ENCODE measurements around the gene GADD45GIP1.

GADD45GIP1 gene

DNA sequence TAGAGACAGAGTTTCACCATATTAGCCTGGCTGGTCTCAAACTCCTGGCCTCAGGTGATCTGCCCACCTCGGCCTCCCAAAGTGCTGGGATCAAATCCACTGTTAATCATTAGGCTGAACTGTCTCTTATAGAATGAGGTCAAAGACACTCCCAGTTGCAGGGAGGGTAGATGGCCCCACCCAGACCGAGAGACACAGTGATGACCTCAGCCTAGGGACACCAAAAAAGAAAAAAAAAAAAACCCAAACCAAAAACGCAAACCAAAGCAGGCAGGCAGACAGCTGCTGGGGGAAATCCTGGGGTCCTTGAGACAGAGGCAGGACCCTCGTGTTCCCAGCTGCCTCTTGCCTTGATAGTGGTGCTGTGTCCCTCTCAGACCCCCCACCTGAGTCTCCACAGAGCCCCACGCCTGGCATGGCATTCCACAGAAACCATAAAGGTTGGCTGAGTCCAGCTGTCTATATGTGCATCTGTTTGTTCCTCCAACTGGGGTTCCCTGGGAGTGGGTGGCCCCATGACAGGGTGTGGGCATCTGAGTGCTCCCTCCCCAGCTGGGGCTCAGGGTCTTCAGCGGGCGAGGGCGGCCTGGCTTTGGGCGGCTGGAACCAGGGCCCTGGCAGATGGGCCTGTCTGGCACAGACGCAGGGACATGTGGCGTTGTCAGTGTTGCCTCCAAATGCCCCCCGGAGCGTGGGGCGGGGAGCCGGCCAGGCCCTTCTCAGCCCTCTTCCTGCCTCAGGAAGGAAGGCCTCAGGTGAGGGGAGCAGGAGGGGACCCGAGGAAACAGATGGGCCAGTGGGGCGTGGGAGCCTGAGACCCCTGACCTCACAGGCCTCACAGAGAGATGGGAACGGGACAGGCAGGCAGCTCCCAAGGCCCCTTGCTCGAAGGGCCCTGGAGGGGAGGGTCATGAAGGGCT lies 17.5 kb upstream of the GADD45GIP1 start:
- TF ChIP-seq TAF1 (IDR thresholded peaks at IDR 0.05; ENCODE audit: low read depth) (no peak), NFIC (IDR thresholded peaks at IDR 0.05) (no peak), RAD21 (IDR thresholded peaks at IDR 0.05; ENCODE audit: low read depth) (no peak), TCF12 (IDR thresholded peaks at IDR 0.05; ENCODE audit: low read depth) (no peak), EP300 (IDR thresholded peaks at IDR 0.05; ENCODE audit: borderline replicate concordance) (no peak), ZBTB7A (IDR thresholded peaks at IDR 0.05; ENCODE audit: low read depth) (no peak), FOXM1 (IDR thresholded peaks at IDR 0.05; ENCODE audit: borderline replicate concordance, low read depth) (no peak), CEBPB (IDR thresholded peaks at IDR 0.05) (no peak), EGR1 (IDR thresholded peaks at IDR 0.05) (no peak), TEAD4 (IDR thresholded peaks at IDR 0.05) (no peak), CREB1 (IDR thresholded peaks at IDR 0.05; ENCODE audit: low read depth) (no peak), YY1 (IDR thresholded peaks at IDR 0.05; ENCODE audit: low read depth) (no peak)
- TF ChIP-seq, protein P1, sequence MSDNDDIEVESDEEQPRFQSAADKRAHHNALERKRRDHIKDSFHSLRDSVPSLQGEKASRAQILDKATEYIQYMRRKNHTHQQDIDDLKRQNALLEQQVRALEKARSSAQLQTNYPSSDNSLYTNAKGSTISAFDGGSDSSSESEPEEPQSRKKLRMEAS (IDR thresholded peaks at IDR 0.05) = no peak
- TF ChIP-seq, protein P2, sequence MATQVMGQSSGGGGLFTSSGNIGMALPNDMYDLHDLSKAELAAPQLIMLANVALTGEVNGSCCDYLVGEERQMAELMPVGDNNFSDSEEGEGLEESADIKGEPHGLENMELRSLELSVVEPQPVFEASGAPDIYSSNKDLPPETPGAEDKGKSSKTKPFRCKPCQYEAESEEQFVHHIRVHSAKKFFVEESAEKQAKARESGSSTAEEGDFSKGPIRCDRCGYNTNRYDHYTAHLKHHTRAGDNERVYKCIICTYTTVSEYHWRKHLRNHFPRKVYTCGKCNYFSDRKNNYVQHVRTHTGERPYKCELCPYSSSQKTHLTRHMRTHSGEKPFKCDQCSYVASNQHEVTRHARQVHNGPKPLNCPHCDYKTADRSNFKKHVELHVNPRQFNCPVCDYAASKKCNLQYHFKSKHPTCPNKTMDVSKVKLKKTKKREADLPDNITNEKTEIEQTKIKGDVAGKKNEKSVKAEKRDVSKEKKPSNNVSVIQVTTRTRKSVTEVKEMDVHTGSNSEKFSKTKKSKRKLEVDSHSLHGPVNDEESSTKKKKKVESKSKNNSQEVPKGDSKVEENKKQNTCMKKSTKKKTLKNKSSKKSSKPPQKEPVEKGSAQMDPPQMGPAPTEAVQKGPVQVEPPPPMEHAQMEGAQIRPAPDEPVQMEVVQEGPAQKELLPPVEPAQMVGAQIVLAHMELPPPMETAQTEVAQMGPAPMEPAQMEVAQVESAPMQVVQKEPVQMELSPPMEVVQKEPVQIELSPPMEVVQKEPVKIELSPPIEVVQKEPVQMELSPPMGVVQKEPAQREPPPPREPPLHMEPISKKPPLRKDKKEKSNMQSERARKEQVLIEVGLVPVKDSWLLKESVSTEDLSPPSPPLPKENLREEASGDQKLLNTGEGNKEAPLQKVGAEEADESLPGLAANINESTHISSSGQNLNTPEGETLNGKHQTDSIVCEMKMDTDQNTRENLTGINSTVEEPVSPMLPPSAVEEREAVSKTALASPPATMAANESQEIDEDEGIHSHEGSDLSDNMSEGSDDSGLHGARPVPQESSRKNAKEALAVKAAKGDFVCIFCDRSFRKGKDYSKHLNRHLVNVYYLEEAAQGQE (IDR thresholded peaks at IDR 0.05; ENCODE audit: low read depth) = no peak
- TF ChIP-seq, protein P3, sequence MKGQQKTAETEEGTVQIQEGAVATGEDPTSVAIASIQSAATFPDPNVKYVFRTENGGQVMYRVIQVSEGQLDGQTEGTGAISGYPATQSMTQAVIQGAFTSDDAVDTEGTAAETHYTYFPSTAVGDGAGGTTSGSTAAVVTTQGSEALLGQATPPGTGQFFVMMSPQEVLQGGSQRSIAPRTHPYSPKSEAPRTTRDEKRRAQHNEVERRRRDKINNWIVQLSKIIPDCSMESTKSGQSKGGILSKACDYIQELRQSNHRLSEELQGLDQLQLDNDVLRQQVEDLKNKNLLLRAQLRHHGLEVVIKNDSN (IDR thresholded peaks at IDR 0.05) = no peak

DNA sequence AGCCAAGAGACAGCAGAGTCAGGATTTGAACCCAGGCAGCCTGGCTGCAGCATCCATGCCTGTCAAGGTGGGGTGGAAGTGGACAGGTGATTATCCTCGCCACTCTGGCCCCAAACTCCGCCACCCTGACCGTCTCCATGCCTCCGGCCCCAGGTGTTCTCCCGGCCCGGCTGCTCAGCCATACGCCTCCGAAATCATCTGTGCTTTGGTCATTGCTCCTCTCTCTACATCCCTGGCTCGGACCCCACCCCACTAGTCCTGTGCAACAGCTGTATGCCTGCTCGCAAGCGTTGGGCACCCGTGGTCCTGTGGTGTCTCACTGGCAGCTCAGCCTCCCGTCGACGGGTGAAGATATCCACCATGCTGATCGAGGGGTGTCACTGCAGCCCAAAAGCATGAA lies 16.2 kb upstream of the GADD45GIP1 start:
- TF ChIP-seq TEAD4 (IDR thresholded peaks at IDR 0.05) = no peak
- TF ChIP-seq TCF12 (IDR thresholded peaks at IDR 0.05; ENCODE audit: low read depth) = no peak
- TF ChIP-seq EP300 (IDR thresholded peaks at IDR 0.05; ENCODE audit: borderline replicate concordance) = no peak
- TF ChIP-seq TAF1 (IDR thresholded peaks at IDR 0.05; ENCODE audit: low read depth) = no peak
- no peak for TF ChIP-seq NFIC (IDR thresholded peaks at IDR 0.05)
- TF ChIP-seq FOXM1 (IDR thresholded peaks at IDR 0.05; ENCODE audit: borderline replicate concordance, low read depth) = no peak
- TF ChIP-seq CREB1 (IDR thresholded peaks at IDR 0.05; ENCODE audit: low read depth) = no peak
- TF ChIP-seq, protein P1 (IDR thresholded peaks at IDR 0.05) = no peak
- TF ChIP-seq, protein P3 (IDR thresholded peaks at IDR 0.05) = no peak
- TF ChIP-seq YY1 (IDR thresholded peaks at IDR 0.05; ENCODE audit: low read depth) = no peak
- TF ChIP-seq EGR1 (IDR thresholded peaks at IDR 0.05) = no peak
- TF ChIP-seq CEBPB (IDR thresholded peaks at IDR 0.05) = no peak
- TF ChIP-seq, protein P2 (IDR thresholded peaks at IDR 0.05; ENCODE audit: low read depth) = no peak
- TF ChIP-seq ZBTB7A (IDR thresholded peaks at IDR 0.05; ENCODE audit: low read depth) = no peak
- no peak for TF ChIP-seq RAD21 (IDR thresholded peaks at IDR 0.05; ENCODE audit: low read depth)

DNA sequence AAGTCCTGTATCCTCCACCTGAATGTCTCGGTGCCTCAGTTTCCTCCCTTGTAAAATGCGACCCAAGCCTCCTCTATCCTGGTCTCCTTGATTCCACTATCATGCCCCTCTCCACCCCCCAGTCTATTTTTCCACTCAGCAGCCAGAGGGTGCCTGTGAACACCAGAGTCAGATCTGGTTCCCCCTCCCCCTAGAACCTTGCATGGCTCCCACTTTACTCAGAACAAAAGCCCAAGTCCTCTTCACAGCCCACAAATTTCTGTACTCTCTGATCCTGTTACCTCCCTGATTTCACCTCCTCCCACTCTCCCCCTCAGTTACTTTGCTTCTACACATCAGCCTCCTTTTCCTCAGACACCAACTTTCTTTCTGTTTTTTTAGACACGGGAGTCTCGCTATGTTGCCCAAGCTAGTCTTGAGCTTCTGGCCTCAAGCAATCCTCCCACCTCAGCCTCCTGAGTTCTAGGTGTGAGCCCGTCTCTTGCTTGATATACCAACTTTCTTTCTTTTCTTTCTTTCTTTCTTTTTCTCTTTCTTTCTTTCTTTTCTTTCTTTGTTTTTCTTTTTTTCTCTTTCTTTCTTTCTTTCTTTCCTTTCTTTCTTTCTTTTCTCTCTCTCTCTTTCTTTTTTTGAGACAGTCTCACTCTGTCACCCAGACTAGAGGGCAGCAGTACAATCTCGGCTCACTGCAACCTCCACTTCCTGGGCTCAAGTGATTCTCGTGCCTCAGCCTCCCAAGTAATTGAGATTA lies 13.2 kb upstream of the GADD45GIP1 start:
- no peak for TF ChIP-seq EGR1 (IDR thresholded peaks at IDR 0.05)
- TF ChIP-seq, protein P2 (IDR thresholded peaks at IDR 0.05; ENCODE audit: low read depth) = no peak
- no peak for TF ChIP-seq YY1 (IDR thresholded peaks at IDR 0.05; ENCODE audit: low read depth)
- no peak for TF ChIP-seq TCF12 (IDR thresholded peaks at IDR 0.05; ENCODE audit: low read depth)
- TF ChIP-seq CREB1 (IDR thresholded peaks at IDR 0.05; ENCODE audit: low read depth) = no peak
